HG03469 (cell line): ENCODE measurements around the gene SLC16A7.

Experiments
- ATAC-seq: cut with Tn5 transposase; IDR thresholded peaks from one replicate; pipeline ENCODE4 v1.9.1; 2021; ENCODE audit warnings: mild to moderate bottlenecking, moderate library complexity, moderate number of reproducible peaks; ENCODE audit not compliant: unreplicated experiment

The SLC16A7 gene

DNA sequence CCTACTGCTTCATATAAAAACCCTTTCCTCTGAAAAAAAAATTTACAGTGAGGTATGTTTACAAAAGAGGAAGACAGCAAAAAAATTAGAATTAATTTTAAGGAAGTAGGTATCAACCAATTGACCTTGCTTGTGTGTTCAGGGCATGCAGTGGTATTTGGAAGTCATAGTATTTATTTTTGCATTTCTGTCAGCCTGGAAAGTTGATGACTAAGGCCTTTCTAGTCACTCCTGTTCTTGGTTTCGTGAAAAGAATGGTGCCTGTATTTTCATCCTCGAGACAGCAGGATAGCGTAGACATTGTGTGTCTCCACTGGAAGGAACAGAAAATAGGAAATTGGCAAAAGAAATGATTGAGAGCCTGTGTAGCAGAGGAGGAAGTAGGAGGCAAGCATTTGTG, 24.5 kb downstream of the SLC16A7 start:
- no peak for ATAC-seq

DNA sequence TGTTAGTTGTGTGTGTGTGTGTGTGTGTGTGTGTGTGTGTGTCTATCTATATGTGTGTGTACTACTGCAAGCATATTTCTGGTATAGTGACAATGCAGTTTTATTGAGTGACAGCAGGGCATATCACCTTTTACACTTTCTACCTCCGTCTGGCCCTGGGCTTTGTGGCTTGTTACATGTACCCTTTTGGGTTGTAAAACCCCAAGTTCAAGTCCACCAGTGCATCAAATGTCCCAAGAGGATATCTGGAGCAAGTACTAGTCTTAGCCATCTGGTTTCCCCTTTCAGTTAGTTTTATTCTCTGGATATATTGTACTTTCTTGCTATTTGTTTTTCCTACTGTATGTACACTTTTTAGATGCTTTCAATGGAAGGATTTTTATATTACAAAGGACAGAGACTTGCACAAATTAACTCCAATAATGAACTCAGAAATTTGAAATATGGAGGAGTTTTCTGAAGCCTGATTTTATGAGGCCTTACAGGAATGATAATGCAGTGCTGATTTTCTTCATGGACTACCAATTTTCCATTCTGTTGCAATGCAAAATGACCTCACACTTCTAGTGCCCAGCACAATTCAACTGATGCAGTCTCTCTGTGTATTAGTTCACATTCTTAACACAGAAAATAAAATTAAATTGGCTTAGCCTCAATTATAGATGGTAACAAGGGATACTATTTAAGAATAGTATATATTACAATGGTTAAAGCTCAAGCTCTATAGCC, 29.1 kb downstream of the SLC16A7 start:
- no peak for ATAC-seq

- ATAC-seq: no peak
Measured at GRCh38 chr12:59626382-59626781, 30.6 kb downstream of the SLC16A7 start.

DNA sequence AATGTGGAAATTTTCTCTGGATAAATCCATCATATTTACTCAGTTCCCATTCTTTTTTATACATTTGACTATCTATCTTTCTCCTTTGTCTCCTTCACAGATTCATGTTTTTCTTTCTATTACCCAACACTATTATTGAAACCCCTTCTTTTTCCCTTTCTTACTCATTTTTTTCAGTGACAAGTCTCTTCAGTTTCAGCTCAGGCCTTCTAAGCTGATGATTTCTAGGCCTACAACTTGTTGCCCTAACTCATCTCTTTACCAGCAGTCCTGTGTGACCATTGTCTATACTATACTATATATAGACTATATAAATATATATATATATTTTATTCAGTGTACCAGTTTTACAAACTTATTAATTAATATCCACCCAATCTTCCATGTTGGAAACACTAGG, 31.8 kb downstream of the SLC16A7 start:
- ATAC-seq: no peak

- ATAC-seq: no peak
Measured at GRCh38 chr12:59629890-59630289, 34.1 kb downstream of the SLC16A7 start.

GRCh38 chr12:59632408-59632807, 36.6 kb downstream of the SLC16A7 start:
- ATAC-seq: no peak

DNA sequence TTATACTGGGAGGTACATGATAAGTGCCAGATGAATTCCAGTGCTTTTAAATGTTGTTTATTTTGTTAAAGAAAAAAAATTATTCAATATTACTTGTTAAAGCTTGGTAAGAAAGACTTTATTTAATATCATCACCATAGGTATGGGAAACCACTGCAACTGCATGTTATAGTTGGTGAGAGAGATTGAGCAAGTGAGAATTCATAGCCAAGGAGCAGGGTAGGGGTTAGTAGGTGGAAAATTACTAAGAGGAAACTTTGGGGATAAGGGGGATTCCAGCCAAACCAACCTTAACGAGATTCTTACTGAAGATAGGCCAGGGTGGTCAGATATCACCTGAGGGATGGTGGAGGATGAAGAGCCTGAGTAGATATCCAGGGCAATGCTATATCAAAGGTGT, 38.4 kb downstream of the SLC16A7 start:
- ATAC-seq: no peak

GRCh38 chr12:59636945-59637691, 41.3 kb downstream of the SLC16A7 start:
- peak; percentile 47 for ATAC-seq

- no peak for ATAC-seq
Measured at GRCh38 chr12:59637692-59638070, 41.9 kb downstream of the SLC16A7 start.

DNA sequence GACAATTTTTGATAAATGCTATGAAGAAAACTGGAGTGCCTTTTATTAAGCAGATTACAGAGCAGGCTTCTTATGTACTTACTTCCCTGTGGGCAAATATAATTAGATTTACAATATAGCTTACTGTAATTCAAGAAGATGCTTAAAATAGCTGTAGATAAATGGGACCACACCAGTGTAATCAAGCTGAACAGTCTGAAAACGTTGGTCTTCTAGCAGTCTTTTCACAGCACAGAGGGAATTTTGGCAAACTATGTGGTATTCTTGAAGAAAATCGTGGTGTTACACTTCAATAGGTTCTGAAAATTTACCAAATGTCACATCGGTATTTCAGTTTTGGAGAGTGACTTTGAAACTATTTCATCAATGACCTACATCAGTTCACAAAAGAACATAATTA, 47.7 kb downstream of the SLC16A7 start:
- no peak for ATAC-seq

DNA sequence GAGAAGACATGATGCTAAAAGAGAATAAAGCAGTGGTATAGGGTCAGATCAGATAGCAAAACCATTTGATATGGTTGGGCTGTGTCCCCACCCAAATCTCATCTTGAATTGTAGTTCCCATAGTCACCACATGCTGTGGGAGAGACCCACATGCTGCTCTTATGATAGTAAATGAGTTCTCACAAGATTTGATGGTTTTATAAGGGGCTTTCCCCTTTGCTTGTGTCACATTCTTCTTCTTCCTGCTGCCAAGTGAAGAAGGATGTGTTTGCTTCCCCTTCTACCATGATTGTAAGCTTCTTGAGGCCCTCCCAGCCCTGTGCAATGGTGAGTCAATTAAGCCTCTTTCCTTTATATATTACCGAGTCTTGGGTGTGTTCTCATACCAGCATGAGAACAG, 49.4 kb downstream of the SLC16A7 start:
- ATAC-seq: no peak

- ATAC-seq: no peak
Measured at GRCh38 chr12:59646636-59647035, 50.8 kb downstream of the SLC16A7 start.

- no peak for ATAC-seq
Measured at GRCh38 chr12:59649203-59649602, 53.4 kb downstream of the SLC16A7 start.

DNA sequence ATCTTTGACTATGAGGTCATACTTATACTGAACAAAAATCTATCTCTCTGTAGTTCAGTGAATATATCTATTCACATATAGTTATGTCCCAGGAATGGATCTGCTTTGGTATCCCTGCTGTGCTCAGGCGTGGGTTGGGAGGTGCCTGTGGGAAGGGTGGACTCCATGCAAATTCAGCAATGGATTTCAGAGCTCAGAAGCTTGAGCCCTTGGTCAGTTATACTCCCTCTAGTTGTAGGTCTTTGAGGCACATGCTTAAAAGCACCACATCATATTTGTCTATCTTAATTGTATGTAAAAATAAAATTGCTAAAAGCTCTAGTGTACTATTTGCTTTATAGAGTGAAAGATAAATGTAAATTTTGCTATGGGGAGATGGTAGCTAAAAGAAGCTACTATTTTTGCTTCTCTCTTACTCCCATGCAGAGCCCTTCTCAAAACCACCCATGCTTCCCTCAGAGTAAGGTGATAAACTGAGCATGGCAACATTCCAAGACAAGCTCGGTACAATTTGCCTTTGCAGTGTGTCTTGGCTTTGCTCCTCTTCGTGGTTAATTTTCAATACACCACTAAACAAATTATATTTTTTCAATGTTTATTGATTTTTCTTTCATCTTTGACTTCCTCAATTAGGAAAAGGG, 54.9 kb downstream of the SLC16A7 start:
- no peak for ATAC-seq

- ATAC-seq: no peak
Measured at GRCh38 chr12:59651229-59651920, 55.5 kb downstream of the SLC16A7 start.

DNA sequence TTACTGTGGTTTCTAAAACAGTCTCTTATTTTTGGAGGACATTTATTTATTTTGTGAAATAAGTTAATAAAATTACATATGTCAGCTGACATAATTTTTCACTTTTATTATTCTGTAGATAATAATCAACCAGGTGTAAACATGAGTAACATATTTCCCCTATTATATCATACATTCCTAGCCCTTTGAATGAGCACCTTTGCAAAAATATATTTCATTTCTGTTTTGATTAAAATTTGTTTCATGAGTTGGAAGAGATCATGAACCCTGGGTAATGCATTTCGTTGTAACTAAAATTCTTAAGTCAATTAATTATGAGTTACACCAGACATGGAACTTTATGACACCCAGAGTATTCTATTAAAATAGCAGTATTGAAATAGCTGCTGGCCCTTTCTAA, 56.3 kb downstream of the SLC16A7 start:
- no peak for ATAC-seq

GRCh38 chr12:59654061-59654460, 58.2 kb downstream of the SLC16A7 start:
- no peak for ATAC-seq

- ATAC-seq: no peak
Measured at GRCh38 chr12:59657266-59657665, 61.4 kb downstream of the SLC16A7 start.

DNA sequence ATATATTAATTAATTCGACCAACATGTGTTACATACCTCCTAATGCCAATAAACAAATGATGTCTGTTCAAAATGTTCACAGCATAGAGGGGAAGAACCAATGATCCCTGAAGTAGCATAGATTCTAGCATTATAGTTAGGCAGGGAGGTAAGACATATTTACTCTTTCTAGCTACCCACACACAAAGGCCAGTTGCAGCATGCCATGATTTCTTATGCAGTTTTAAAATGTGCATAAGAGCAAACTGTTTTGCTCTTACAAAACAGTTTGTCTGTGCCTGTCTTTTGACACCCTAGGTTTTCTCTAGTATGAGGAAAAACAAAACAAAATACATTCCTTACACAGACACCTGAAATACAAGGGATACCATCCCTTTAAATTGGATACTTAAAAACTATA, 61.9 kb downstream of the SLC16A7 start:
- no peak for ATAC-seq

- no peak for ATAC-seq
Measured at GRCh38 chr12:59660148-59660547, 64.3 kb downstream of the SLC16A7 start.

GRCh38 chr12:59660921-59661597, 65.2 kb downstream of the SLC16A7 start:
- ATAC-seq: no peak
